ENCODE data around the gene ARHGEF17.
A peak's percentile ranks its signal among the peaks of the same experiment; 100 is the strongest.

The ARHGEF17 gene

GRCh38 chr11:73382183-73382582 is 74.1 kb downstream of the ARHGEF17 start:
- DNase-seq = no peak

- no peak for DNase-seq
Measured at GRCh38 chr11:73382747-73383146, 74.7 kb downstream of the ARHGEF17 start.

- no peak for DNase-seq
Measured at GRCh38 chr11:73383249-73384124, 75.4 kb downstream of the ARHGEF17 start.

- peak in 1 of 2 donors; percentile 40 for DNase-seq
Measured at GRCh38 chr11:73384125-73384441, 76.0 kb downstream of the ARHGEF17 start.

GRCh38 chr11:73384531-73384871 is 76.4 kb downstream of the ARHGEF17 start:
- no peak for DNase-seq

GRCh38 chr11:73384872-73385689 is 77.0 kb downstream of the ARHGEF17 start:
- DNase-seq = peak; percentile 95 to 96

- DNase-seq = peak; percentile 76 to 86
Measured at GRCh38 chr11:73386016-73386415, 77.9 kb downstream of the ARHGEF17 start.

- DNase-seq = no peak
Measured at GRCh38 chr11:73386546-73386945, 78.5 kb downstream of the ARHGEF17 start.

- DNase-seq = peak in 1 of 2 donors; percentile 48
Measured at GRCh38 chr11:73387594-73388264, 79.7 kb downstream of the ARHGEF17 start.

- peak; percentile 59 to 76 for DNase-seq
Measured at GRCh38 chr11:73388265-73389133, 80.4 kb downstream of the ARHGEF17 start.

GRCh38 chr11:73389134-73389525 is 81.1 kb downstream of the ARHGEF17 start:
- DNase-seq = no peak

GRCh38 chr11:73389916-73390315 is 81.8 kb downstream of the ARHGEF17 start:
- no peak for DNase-seq

- DNase-seq = no peak
Measured at GRCh38 chr11:73390601-73391565, 82.8 kb downstream of the ARHGEF17 start.

- no peak for DNase-seq
Measured at GRCh38 chr11:73391665-73392064, 83.6 kb downstream of the ARHGEF17 start.

- DNase-seq = no peak
Measured at GRCh38 chr11:73392108-73393010, 84.3 kb downstream of the ARHGEF17 start.

- DNase-seq = peak in 1 of 2 donors; percentile 62
Measured at GRCh38 chr11:73393011-73393380, 84.9 kb downstream of the ARHGEF17 start.

GRCh38 chr11:73393479-73394415 is 85.7 kb downstream of the ARHGEF17 start:
- peak; percentile 79 to 83 for DNase-seq

- DNase-seq = no peak
Measured at GRCh38 chr11:73394416-73395296, 86.6 kb downstream of the ARHGEF17 start.

Measured in inflammatory macrophage (primary cell).